ENCODE data around the gene WNT7B.

WNT7B gene

GRCh38 chr22:45903355-45904135 lies 73.4 kb downstream of the WNT7B start:
- peak; percentile 20 for DNase-seq

GRCh38 chr22:45897736-45898135 lies 79.2 kb downstream of the WNT7B start:
- DNase-seq = no peak

GRCh38 chr22:45896964-45897538 lies 79.9 kb downstream of the WNT7B start:
- no peak for DNase-seq

- peak; percentile 76 for DNase-seq
Measured at GRCh38 chr22:45896153-45896951, 80.6 kb downstream of the WNT7B start.

- DNase-seq = no peak
Measured at GRCh38 chr22:45895436-45896152, 81.4 kb downstream of the WNT7B start.

GRCh38 chr22:45893516-45893915 lies 83.4 kb downstream of the WNT7B start:
- no peak for DNase-seq

- DNase-seq = no peak
Measured at GRCh38 chr22:45892681-45893461, 84.1 kb downstream of the WNT7B start.

- no peak for DNase-seq
Measured at GRCh38 chr22:45891996-45892621, 84.9 kb downstream of the WNT7B start.

- no peak for DNase-seq
Measured at GRCh38 chr22:45891471-45891995, 85.4 kb downstream of the WNT7B start.

GRCh38 chr22:45891021-45891421 lies 85.9 kb downstream of the WNT7B start:
- DNase-seq = no peak

GRCh38 chr22:45890351-45890635 lies 86.7 kb downstream of the WNT7B start:
- DNase-seq = no peak

- DNase-seq = peak; percentile 56
Measured at GRCh38 chr22:45889539-45890350, 87.2 kb downstream of the WNT7B start.

GRCh38 chr22:45889093-45889538 lies 87.8 kb downstream of the WNT7B start:
- DNase-seq = no peak

- DNase-seq = no peak
Measured at GRCh38 chr22:45888221-45889092, 88.5 kb downstream of the WNT7B start.

GRCh38 chr22:45887202-45888131 lies 89.5 kb downstream of the WNT7B start:
- DNase-seq = peak; percentile 44

- no peak for DNase-seq
Measured at GRCh38 chr22:45886540-45886939, 90.4 kb downstream of the WNT7B start.

GRCh38 chr22:45885941-45886395 lies 91.0 kb downstream of the WNT7B start:
- DNase-seq = no peak

GRCh38 chr22:45885171-45885840 lies 91.7 kb downstream of the WNT7B start:
- no peak for DNase-seq
